ENCODE data around the gene SLC6A3. TPM values are rescaled to one million over a fixed set of nuclear protein-coding genes. Genes with fewer than 3 reads are reported as not detected.
A peak's percentile ranks its signal among the peaks of the same experiment; 100 is the strongest.

SLC6A3 gene
- total and polyA plus RNA-seq, 2 donors (not counting 1 experiment from before 2014, with no cell fraction given), result 0.01 to 0.15 TPM

GRCh38 chr5:1488882-1489680, 43.8 kb upstream of the SLC6A3 start:
- peak overlapping the region; percentile 87 to 96 for H3K27ac ChIP-seq (ENCODE audit: low read length in 2 of 2)
- intact Hi-C loops (cut with micrococcal nuclease), result loop anchor here (5.0 to 10.0 kb wide), 2 partner anchors 33 to 144 kb away; partner anchors contain the start of genes CLPTM1L and LPCAT1

More at GRCh38 chr5:1488882-1489680, 43.8 kb upstream of the SLC6A3 start:
- Mint-ChIP-seq H3K9me3 (ENCODE audit: insufficient read depth) (no peaks in the 10 kb centered on the region), H3K4me1 (peaks cover 97% of the 10 kb centered on the region), H3K27ac (peak overlapping the region; percentile 98), H3K4me3 (peak overlapping the region; percentile 81), H3K27me3 (no peaks in the 10 kb centered on the region)
- WGBS (ENCODE audit: insufficient coverage), result 39% methylated on average over 7 of the region's 14 CpGs
- Histone ChIP-seq H3K4me3 (ENCODE audit: control extremely low read depth in 1 of 5, extremely low read depth in 1 of 5, insufficient read depth in 1 of 5, low read depth in 2 of 5, low read length in 4 of 5) (no peak overlapping the region), H3K79me2 (ENCODE audit: control insufficient read depth, insufficient read depth, low read length) (peaks cover 87% of the 10 kb centered on the region), H3K4me2 (replicated peaks; ENCODE audit: low read depth, low read length, poor library complexity, severe bottlenecking) (peak overlapping the region; percentile 63), H3K9ac (ENCODE audit: low read length) (peak overlapping the region; percentile 31), H3K36me3 (replicated peaks in 1 of 2; ENCODE audit: control extremely low read depth in 1 of 2, control insufficient read depth in 1 of 2, extremely low read depth in 1 of 2, insufficient read depth in 2 of 2, low read length in 1 of 2) (peaks cover 0 to 59% of the 10 kb centered on the region in 2 experiments), H2AFZ (ENCODE audit: insufficient read depth, low read depth, low read length, poor library complexity, severe bottlenecking) (no peak overlapping the region), H3K9me3 (ENCODE audit: control extremely low read depth in 1 of 3, control insufficient read depth in 2 of 3, insufficient read depth in 1 of 3, low read length in 2 of 3) (peaks cover 0 to 6% (median 0%) of the 10 kb centered on the region in 3 donors), H3K27me3 (replicated peaks in 1 of 4; ENCODE audit: control extremely low read depth in 1 of 4, control insufficient read depth in 3 of 4, insufficient read depth in 4 of 4, low read length in 3 of 4) (no peaks in the 10 kb centered on the region), H4K20me1 (ENCODE audit: control insufficient read depth, insufficient read depth, low read length, poor library complexity, severe bottlenecking) (no peaks in the 10 kb centered on the region), H3K4me1 (ENCODE audit: control insufficient read depth in 2 of 2, insufficient read depth in 2 of 2, low read length in 2 of 2) (peaks cover 78 to 99% of the 10 kb centered on the region in 2 donors)
- ATAC-seq (ENCODE audit: low read depth) (peak; percentile 31), DNase-seq (peak; percentile 77)
- TF ChIP-seq CTCF (IDR thresholded peaks at IDR 0.05) (no peak), EZH2 (IDR thresholded peaks at IDR 0.05; ENCODE audit: borderline replicate concordance, insufficient read depth, low read depth, low read length, poor library complexity, severe bottlenecking) (no peak)
- ChIA-PET CTCF (interaction anchor here (1.1 to 5.1 kb wide), 3 partner anchors 9 to 14 kb away, joined by 4 to 34 read pairs (median 27); no protein-coding TSS in a partner anchor), POLR2A (interaction anchor here (1.0 to 4.0 kb wide), 4 partner anchors 9 to 35 kb away, joined by 4 to 28 read pairs (median 12); partner anchors contain the start of gene LPCAT1)

Data from B cell (primary cell).